ENCODE measurements around the gene NUS1. TPM values are rescaled to one million over a fixed set of nuclear protein-coding genes. Genes with fewer than 3 reads are reported as not detected.
A peak's percentile ranks its signal among the peaks of the same experiment; 100 is the strongest.

NUS1 gene
- total and polyA plus RNA-seq, 4 donors: 20.3 to 36.5 (median 31.5) TPM

DNA sequence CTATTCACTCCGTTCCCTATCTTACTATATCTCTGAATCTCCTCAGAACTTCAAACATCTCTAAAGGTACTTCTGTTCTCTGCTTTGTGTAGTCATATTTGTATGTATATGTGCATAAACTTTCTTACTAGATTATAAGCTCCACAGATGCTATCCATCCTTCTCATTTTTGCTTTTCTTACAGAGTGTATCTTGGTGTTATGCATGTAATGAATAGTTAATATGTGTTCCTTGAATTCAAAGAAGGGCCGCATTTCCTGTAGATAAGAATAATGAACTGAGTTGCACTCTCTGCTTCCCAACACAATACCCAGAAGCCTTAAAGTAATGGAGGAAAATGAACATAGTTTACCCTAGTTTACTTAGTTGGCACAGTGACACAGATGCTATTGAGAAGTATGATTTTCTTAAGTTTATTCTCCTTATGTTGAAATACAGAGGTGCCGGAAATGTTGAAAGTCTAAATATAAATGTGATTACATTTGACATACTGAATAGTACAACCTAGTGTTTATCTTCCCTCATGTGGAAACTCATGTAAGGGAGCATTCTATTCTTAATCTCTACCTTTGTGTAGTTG is 6.0 kb downstream of the NUS1 start:
- H3K4me3 ChIP-seq: no peak overlapping the region
- peaks cover 0 to 5% (median 1%) of the 10 kb centered on the region in 4 donors for H3K36me3 ChIP-seq (ENCODE audit: control insufficient read depth in 4 of 4, insufficient read depth in 4 of 4, low read length in 4 of 4)
- ATAC-seq (ENCODE audit: insufficient read depth, low FRiP score): no peak
- WGBS, 2 donors: 26 to 41% methylated on average over 3 of the region's 3 CpGs
- no peaks in the 10 kb centered on the region for H3K27me3 ChIP-seq (ENCODE audit: control insufficient read depth in 3 of 3, insufficient read depth in 3 of 3, low read length in 2 of 3)
- H3K9me3 ChIP-seq (ENCODE audit: control insufficient read depth in 4 of 4, insufficient read depth in 3 of 4, low read length in 3 of 4): no peaks in the 10 kb centered on the region
- H3K4me1 ChIP-seq (ENCODE audit: control insufficient read depth in 5 of 5, insufficient read depth in 5 of 5, low read length in 5 of 5): peaks cover 4 to 43% (median 10%) of the 10 kb centered on the region in 5 donors
- no peak overlapping the region for H3K9ac ChIP-seq (ENCODE audit: insufficient read depth in 1 of 2, low read length in 2 of 2)
- DNase-seq: peak in 2 of 3 donors; percentile 11 to 13
- TF ChIP-seq, protein P1, sequence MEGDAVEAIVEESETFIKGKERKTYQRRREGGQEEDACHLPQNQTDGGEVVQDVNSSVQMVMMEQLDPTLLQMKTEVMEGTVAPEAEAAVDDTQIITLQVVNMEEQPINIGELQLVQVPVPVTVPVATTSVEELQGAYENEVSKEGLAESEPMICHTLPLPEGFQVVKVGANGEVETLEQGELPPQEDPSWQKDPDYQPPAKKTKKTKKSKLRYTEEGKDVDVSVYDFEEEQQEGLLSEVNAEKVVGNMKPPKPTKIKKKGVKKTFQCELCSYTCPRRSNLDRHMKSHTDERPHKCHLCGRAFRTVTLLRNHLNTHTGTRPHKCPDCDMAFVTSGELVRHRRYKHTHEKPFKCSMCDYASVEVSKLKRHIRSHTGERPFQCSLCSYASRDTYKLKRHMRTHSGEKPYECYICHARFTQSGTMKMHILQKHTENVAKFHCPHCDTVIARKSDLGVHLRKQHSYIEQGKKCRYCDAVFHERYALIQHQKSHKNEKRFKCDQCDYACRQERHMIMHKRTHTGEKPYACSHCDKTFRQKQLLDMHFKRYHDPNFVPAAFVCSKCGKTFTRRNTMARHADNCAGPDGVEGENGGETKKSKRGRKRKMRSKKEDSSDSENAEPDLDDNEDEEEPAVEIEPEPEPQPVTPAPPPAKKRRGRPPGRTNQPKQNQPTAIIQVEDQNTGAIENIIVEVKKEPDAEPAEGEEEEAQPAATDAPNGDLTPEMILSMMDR (IDR thresholded peaks at IDR 0.05; ENCODE audit: control extremely low read depth, extremely low read depth): no peak
- peak overlapping the region in 1 of 2 donors; percentile 33 for H3K27ac ChIP-seq (ENCODE audit: low read depth in 1 of 2, low read length in 1 of 2)

DNA sequence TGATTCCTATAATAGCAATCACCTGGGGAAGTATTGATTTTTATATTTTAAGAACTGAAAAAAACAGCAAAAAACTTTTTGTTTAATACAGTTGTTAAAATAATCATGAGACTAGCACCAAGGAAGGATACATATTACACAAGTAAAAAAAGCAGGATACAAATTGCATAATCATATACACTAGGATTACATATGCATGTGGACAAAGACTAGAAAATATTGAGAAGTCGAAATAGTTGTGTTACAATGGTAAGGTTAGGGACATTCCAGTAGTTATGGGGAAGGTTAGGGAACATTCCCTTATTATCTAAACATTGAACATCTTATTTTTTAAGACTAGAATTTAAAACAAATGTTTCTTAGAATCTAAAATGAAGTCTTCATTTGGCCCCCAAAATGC is 9.5 kb downstream of the NUS1 start:
- no peak for ATAC-seq (ENCODE audit: insufficient read depth, low FRiP score)
- no peak overlapping the region for H3K4me3 ChIP-seq
- peaks cover 0 to 28% (median 5%) of the 10 kb centered on the region in 5 donors for H3K4me1 ChIP-seq (ENCODE audit: control insufficient read depth in 5 of 5, insufficient read depth in 5 of 5, low read length in 5 of 5)
- 49 to 82% methylated on average over 1 of the region's 1 CpG for WGBS, 2 donors
- no peak overlapping the region for H3K9ac ChIP-seq (ENCODE audit: insufficient read depth in 1 of 2, low read length in 2 of 2)
- H3K36me3 ChIP-seq (ENCODE audit: control insufficient read depth in 4 of 4, insufficient read depth in 4 of 4, low read length in 4 of 4): peaks cover 0 to 2% (median under 1%) of the 10 kb centered on the region in 4 donors
- no peak for DNase-seq
- H3K27ac ChIP-seq (ENCODE audit: low read depth in 1 of 2, low read length in 1 of 2): no peak overlapping the region
- H3K27me3 ChIP-seq (ENCODE audit: control insufficient read depth in 3 of 3, insufficient read depth in 3 of 3, low read length in 2 of 3): no peaks in the 10 kb centered on the region
- TF ChIP-seq, protein P1 (IDR thresholded peaks at IDR 0.05; ENCODE audit: control extremely low read depth, extremely low read depth): no peak
- no peaks in the 10 kb centered on the region for H3K9me3 ChIP-seq (ENCODE audit: control insufficient read depth in 4 of 4, insufficient read depth in 3 of 4, low read length in 3 of 4)

DNA sequence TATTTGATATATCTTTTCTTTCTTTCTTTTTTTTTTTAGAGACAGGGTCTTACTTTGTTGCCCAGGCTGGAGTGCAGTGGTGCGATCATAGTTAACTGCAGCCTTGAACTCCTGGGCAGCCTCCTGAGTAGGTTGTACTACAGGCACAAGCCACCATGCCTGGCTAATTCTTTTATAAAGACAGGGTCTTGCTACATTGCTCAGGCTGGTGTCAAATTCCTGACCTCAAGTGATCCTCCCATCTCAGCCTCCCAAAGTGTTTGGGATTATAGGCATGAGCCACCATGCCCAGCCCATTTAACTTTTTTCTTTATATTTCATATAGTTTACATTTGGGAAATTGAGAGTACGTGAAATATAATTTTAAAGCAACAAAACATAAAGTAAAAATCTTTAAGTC is 10.1 kb downstream of the NUS1 start:
- TF ChIP-seq, protein P1 (IDR thresholded peaks at IDR 0.05; ENCODE audit: control extremely low read depth, extremely low read depth): no peak
- H3K27ac ChIP-seq (ENCODE audit: low read depth in 1 of 2, low read length in 1 of 2): no peak overlapping the region
- ATAC-seq (ENCODE audit: insufficient read depth, low FRiP score): no peak
- peaks cover 0 to 24% (median 5%) of the 10 kb centered on the region in 5 donors for H3K4me1 ChIP-seq (ENCODE audit: control insufficient read depth in 5 of 5, insufficient read depth in 5 of 5, low read length in 5 of 5)
- H3K9ac ChIP-seq (ENCODE audit: insufficient read depth in 1 of 2, low read length in 2 of 2): no peak overlapping the region
- no peaks in the 10 kb centered on the region for H3K9me3 ChIP-seq (ENCODE audit: control insufficient read depth in 4 of 4, insufficient read depth in 3 of 4, low read length in 3 of 4)
- 98 to 99% methylated on average over 2 of the region's 2 CpGs for WGBS, 2 donors
- peaks cover 0 to 2% (median under 1%) of the 10 kb centered on the region in 4 donors for H3K36me3 ChIP-seq (ENCODE audit: control insufficient read depth in 4 of 4, insufficient read depth in 4 of 4, low read length in 4 of 4)
- no peak for DNase-seq
- no peak overlapping the region for H3K4me3 ChIP-seq
- no peaks in the 10 kb centered on the region for H3K27me3 ChIP-seq (ENCODE audit: control insufficient read depth in 3 of 3, insufficient read depth in 3 of 3, low read length in 2 of 3)
